MM.1S (cell line): ENCODE measurements around the gene SLC24A3.

ENCODE experiments used
- DNase-seq: peaks from one replicate; pipeline ENCODE4 v3.0.0-alpha.2; 2015
- H2AFZ ChIP-seq: fragments of 300-600 bp; sonication (generic); 2 replicates; pipeline ENCODE4 v1.6.0; 2016; ENCODE audit warnings: antibody characterized with exemption, low read length
- H3F3A ChIP-seq: fragments of 300-600 bp; sonication (generic); 2 replicates; pipeline ENCODE4 v1.6.1; 2016; ENCODE audit warnings: mild to moderate bottlenecking, antibody characterized with exemption, low read length, moderate library complexity, mixed read lengths; ENCODE audit not compliant: insufficient read depth
- H3K27ac ChIP-seq: fragments of 300-600 bp; sonication (generic); 2 replicates; pipeline ENCODE4 v1.5.1; 2016; ENCODE audit warnings: mild to moderate bottlenecking, low read length
- H3K27me3 ChIP-seq: fragments of 300-600 bp; sonication (generic); replicated peaks from 2 replicates; pipeline ENCODE4 v1.6.0; 2016; ENCODE audit warnings: low read length; ENCODE audit not compliant: insufficient read depth
- H3K36me3 ChIP-seq: fragments of 300-600 bp; sonication (generic); replicated peaks from 2 replicates; pipeline ENCODE4 v1.6.1; 2016; ENCODE audit warnings: mild to moderate bottlenecking, low read length, mixed read lengths; ENCODE audit not compliant: insufficient read depth
- H3K4me1 ChIP-seq: fragments of 300-600 bp; sonication (generic); 2 replicates; pipeline ENCODE4 v1.6.1; 2016; ENCODE audit warnings: low read length, mixed read lengths
- H3K4me2 ChIP-seq: fragments of 300-600 bp; sonication (generic); 2 replicates; pipeline ENCODE4 v1.6.0; 2016; ENCODE audit warnings: low read depth, low read length
- H3K4me3 ChIP-seq: fragments of 300-600 bp; sonication (generic); 2 replicates; pipeline ENCODE4 v1.5.1; 2016; ENCODE audit warnings: low read length, mixed read lengths
- H3K79me2 ChIP-seq: fragments of 300-600 bp; sonication (generic); 2 replicates; pipeline ENCODE4 v1.6.1; 2016; ENCODE audit warnings: mixed run types, low read length, mixed read lengths
- H3K9ac ChIP-seq: fragments of 300-600 bp; sonication (generic); 2 replicates; pipeline ENCODE4 v1.6.1; 2016; ENCODE audit warnings: low read length, mixed read lengths
- H3K9me2 ChIP-seq: fragments of 300-600 bp; sonication (generic); replicated peaks from 2 replicates; pipeline ENCODE4 v1.6.1; 2016; ENCODE audit warnings: mild to moderate bottlenecking, low read length, mixed read lengths; ENCODE audit not compliant: insufficient read depth
- H3K9me3 ChIP-seq: fragments of 300-600 bp; sonication (generic); replicated peaks from 2 replicates; pipeline ENCODE4 v1.6.1; 2016; ENCODE audit warnings: mild to moderate bottlenecking, low read length, mixed read lengths; ENCODE audit not compliant: insufficient read depth
- H4K20me1 ChIP-seq: fragments of 300-600 bp; sonication (generic); 2 replicates; pipeline ENCODE4 v1.6.1; 2016; ENCODE audit warnings: mild to moderate bottlenecking, low read length, moderate library complexity, mixed read lengths; ENCODE audit not compliant: insufficient read depth
- CTCF ChIP-seq: fragments of 300-600 bp; sonication (generic); IDR thresholded peaks from 2 replicates; pipeline ENCODE4 v1.5.1; 2016; ENCODE audit warnings: antibody characterized with exemption, low read length, mixed read lengths
- EZH2 ChIP-seq: fragments of 300-600 bp; sonication (generic); optimal IDR thresholded peaks from 2 replicates; pipeline ENCODE3; 2017; ENCODE audit warnings: low read depth, mild to moderate bottlenecking, antibody characterized with exemption, low read length, mixed read lengths
- EZH2phosphoT487 ChIP-seq: fragments of 300-600 bp; sonication (generic); IDR thresholded peaks from 2 replicates; pipeline ENCODE4 v1.6.1; 2018; ENCODE audit warnings: antibody characterized with exemption, low read length

The SLC24A3 gene

GRCh38 chr20:19176470-19177052 is 35.9 kb upstream of the SLC24A3 start:
- H3K9me3 ChIP-seq: peaks cover 3% of the 10 kb centered on the region; the same call in 1 of the 2 replicates
- no peaks in the 10 kb centered on the region for H4K20me1 ChIP-seq
- no peak overlapping the region for H3K4me2 ChIP-seq
- no peak for TF ChIP-seq CTCF
- TF ChIP-seq EZH2phosphoT487: no peak
- no peak for TF ChIP-seq EZH2
- no peak for DNase-seq
- H3F3A ChIP-seq: no peaks in the 10 kb centered on the region
- no peak overlapping the region for H3K4me3 ChIP-seq
- H3K36me3 ChIP-seq: no peaks in the 10 kb centered on the region
- no peak overlapping the region for H2AFZ ChIP-seq
- H3K27ac ChIP-seq: no peak overlapping the region
- no peaks in the 10 kb centered on the region for H3K79me2 ChIP-seq
- no peaks in the 10 kb centered on the region for H3K9me2 ChIP-seq
- H3K9ac ChIP-seq: no peak overlapping the region
- H3K27me3 ChIP-seq: no peaks in the 10 kb centered on the region
- no peaks in the 10 kb centered on the region for H3K4me1 ChIP-seq

- no peaks in the 10 kb centered on the region for H3K9me2 ChIP-seq
- TF ChIP-seq CTCF (no peak), EZH2phosphoT487 (no peak), EZH2 (no peak)
- H3K9ac ChIP-seq: no peak overlapping the region
- no peaks in the 10 kb centered on the region for H4K20me1 ChIP-seq
- H3K27ac ChIP-seq: no peak overlapping the region
- DNase-seq: no peak
- H3F3A ChIP-seq: no peaks in the 10 kb centered on the region
- no peak overlapping the region for H2AFZ ChIP-seq
- H3K36me3 ChIP-seq: no peaks in the 10 kb centered on the region
- H3K9me3 ChIP-seq: peaks cover 3% of the 10 kb centered on the region; the same call in 1 of the 2 replicates
- no peaks in the 10 kb centered on the region for H3K27me3 ChIP-seq
- H3K79me2 ChIP-seq: no peaks in the 10 kb centered on the region
- no peak overlapping the region for H3K4me3 ChIP-seq
- H3K4me1 ChIP-seq: no peaks in the 10 kb centered on the region
- no peak overlapping the region for H3K4me2 ChIP-seq
Observed at GRCh38 chr20:19181552-19181951, 30.9 kb upstream of the SLC24A3 start.

GRCh38 chr20:19185083-19185482 is 27.4 kb upstream of the SLC24A3 start:
- DNase-seq: no peak
- TF ChIP-seq EZH2phosphoT487: no peak
- TF ChIP-seq CTCF: 0 out of 2 replicates have a peak, but pooled peaks have one; percentile 3
- TF ChIP-seq EZH2: no peak
- Histone ChIP-seq H2AFZ (no peak overlapping the region), H3K36me3 (no peaks in the 10 kb centered on the region), H3K9me3 (peaks cover 3% of the 10 kb centered on the region; the same call in 1 of the 2 replicates), H3F3A (no peaks in the 10 kb centered on the region), H3K27ac (no peak overlapping the region), H3K9me2 (no peaks in the 10 kb centered on the region), H4K20me1 (no peaks in the 10 kb centered on the region), H3K27me3 (no peaks in the 10 kb centered on the region), H3K9ac (no peak overlapping the region), H3K4me3 (no peak overlapping the region), H3K4me2 (no peak overlapping the region), H3K4me1 (no peaks in the 10 kb centered on the region), H3K79me2 (no peaks in the 10 kb centered on the region)
